HG03135 (cell line): ENCODE results near the gene SDK2.

Experiments used
- ATAC-seq: cut with Tn5 transposase; IDR thresholded peaks from one replicate; pipeline ENCODE4 v1.9.1; 2021; ENCODE audit warnings: mild to moderate bottlenecking, moderate library complexity; ENCODE audit not compliant: unreplicated experiment

Gene SDK2

GRCh38 chr17:73356561-73357170, 287.6 kb downstream of the SDK2 start:
- no peak for ATAC-seq

- no peak for ATAC-seq
Observed at GRCh38 chr17:73354423-73355284, 289.6 kb downstream of the SDK2 start.

GRCh38 chr17:73352261-73352660, 292.0 kb downstream of the SDK2 start:
- no peak for ATAC-seq

GRCh38 chr17:73351764-73352163, 292.5 kb downstream of the SDK2 start:
- no peak for ATAC-seq

GRCh38 chr17:73350864-73351263, 293.4 kb downstream of the SDK2 start:
- no peak for ATAC-seq

GRCh38 chr17:73349647-73350046, 294.6 kb downstream of the SDK2 start:
- ATAC-seq: no peak

GRCh38 chr17:73349138-73349537, 295.1 kb downstream of the SDK2 start:
- ATAC-seq: no peak

GRCh38 chr17:73348829-73349095, 295.5 kb downstream of the SDK2 start:
- no peak for ATAC-seq

GRCh38 chr17:73348018-73348828, 296.0 kb downstream of the SDK2 start:
- no peak for ATAC-seq

GRCh38 chr17:73347351-73347750, 296.9 kb downstream of the SDK2 start:
- ATAC-seq: no peak

GRCh38 chr17:73346501-73347162, 297.6 kb downstream of the SDK2 start:
- ATAC-seq: no peak

- ATAC-seq: no peak
Observed at GRCh38 chr17:73343739-73344454, 300.3 kb downstream of the SDK2 start.

- no peak for ATAC-seq
Observed at GRCh38 chr17:73343168-73343634, 301.0 kb downstream of the SDK2 start.

GRCh38 chr17:73342541-73343167, 301.6 kb downstream of the SDK2 start:
- no peak for ATAC-seq

- ATAC-seq: no peak
Observed at GRCh38 chr17:73342050-73342522, 302.2 kb downstream of the SDK2 start.

GRCh38 chr17:73341350-73342049, 302.7 kb downstream of the SDK2 start:
- ATAC-seq: no peak

- no peak for ATAC-seq
Observed at GRCh38 chr17:73340093-73340596, 304.1 kb downstream of the SDK2 start.

- no peak for ATAC-seq
Observed at GRCh38 chr17:73338566-73339197, 305.6 kb downstream of the SDK2 start.
